Measurements from ENCODE around the gene LHX5.
A peak's percentile ranks its signal among the peaks of the same experiment; 100 is the strongest.

LHX5 gene

GRCh38 chr12:113477842-113478215, 6.2 kb upstream of the LHX5 start:
- no peak for DNase-seq (ENCODE audit: low spot score)

DNA sequence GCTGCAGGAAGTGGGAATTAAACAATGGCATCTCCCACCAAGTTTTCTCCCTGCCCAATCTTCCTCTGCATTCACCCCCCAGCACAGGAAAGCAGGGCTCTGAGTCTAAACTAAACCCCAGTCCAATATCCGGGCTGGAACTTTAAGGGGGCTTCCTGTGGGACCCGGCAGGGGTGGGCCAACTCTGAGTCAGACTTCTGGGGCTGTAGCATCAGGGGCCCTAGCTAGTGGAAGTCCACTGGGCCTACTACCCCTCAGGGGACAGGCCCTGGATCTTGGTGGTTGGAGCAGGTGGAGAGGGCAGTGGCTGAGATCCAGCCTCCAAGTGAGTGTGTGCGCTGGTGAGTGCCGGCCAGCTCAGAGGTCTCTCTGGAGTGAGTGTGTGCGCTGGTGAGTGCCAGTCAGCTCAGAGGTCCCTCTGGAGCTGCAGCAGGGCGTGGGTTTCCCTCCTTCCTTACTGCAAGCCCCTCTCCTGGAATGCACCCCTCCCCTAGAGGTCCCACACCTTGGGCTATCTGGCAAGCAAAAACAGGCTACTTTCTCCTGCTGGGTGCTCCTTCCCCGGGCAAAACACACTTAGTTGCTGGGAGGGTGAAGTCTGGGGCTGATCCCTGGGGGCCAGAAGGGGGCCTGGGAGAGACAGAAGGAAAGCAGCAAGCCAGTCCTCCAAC, 5.6 kb upstream of the LHX5 start:
- DNase-seq (ENCODE audit: low spot score) = no peak

GRCh38 chr12:113476176-113476986, 4.7 kb upstream of the LHX5 start:
- DNase-seq (ENCODE audit: low spot score) = no peak

GRCh38 chr12:113475451-113476175, 3.9 kb upstream of the LHX5 start:
- no peak for DNase-seq (ENCODE audit: low spot score)

GRCh38 chr12:113474635-113475436, 3.2 kb upstream of the LHX5 start:
- no peak for DNase-seq (ENCODE audit: low spot score)

DNA sequence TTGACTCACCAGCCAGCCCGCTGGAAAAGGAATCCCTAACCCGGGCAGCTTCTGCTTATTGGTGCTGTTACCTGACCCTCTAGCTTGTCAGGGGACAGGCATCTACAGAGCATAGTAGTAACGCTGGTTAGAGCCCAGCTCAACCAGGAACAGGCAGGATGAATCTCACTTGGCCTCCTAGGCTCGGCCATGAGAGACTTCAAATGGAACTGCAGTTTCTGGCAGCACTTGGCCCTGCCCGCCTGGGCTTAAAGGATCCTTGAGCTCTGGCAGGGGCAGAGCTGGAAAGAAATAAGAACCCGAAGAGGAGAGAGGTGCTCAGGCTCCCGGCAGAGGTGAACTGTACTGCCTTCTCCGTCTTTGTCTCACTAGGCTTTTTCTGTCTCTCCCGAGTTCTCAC, 2.3 kb upstream of the LHX5 start:
- DNase-seq (ENCODE audit: low spot score) = no peak

- DNase-seq (ENCODE audit: low spot score) = no peak
Measured at GRCh38 chr12:113473400-113473799, 1.7 kb upstream of the LHX5 start.

DNA sequence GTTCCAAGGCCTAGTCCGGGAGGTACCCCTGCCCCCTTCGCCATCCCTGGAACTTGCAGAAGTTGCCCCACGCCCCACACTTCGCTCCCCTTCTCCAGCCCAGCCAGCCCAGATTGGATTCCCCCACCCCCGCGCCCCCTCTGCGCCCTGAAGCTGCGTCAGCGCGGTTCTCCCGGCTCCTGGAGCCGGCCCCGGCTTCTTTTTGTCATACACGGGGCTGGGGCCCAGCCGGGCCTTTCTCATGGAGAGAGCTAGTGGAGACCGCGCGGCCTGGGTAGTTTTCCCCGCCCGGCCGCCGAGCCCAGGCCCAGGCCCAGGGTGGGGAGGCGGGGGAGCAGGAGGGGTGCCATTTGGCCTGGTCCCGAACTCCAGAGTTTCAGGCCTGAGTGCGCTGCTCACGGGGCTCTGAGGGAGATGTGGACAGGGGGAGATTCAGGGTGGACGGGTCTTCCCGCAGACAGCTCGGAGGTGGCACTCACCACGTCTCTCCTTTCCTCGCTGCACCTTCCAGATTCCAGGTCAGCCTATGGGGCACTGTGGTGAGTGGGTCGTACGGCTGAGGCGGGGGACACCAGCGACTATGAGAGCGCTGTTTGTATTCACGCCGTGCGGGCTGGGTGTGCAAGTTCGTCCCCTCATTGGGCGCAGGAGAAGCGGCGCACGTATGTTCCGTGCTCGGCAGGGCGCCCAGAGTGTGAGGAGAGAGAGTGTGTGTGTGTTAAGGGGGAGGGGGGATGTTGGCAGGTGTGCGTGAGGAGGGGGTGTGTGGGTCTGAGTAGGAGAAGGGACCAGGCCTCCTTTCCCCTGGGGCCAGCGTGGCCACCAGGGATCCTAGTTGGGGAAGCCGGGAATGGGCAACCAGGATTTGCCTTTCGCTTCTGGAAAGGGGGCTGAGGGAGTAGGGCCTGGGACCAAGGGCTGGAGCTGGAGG, 785 bp upstream of the LHX5 start:
- DNase-seq (ENCODE audit: low spot score) = no peak

DNA sequence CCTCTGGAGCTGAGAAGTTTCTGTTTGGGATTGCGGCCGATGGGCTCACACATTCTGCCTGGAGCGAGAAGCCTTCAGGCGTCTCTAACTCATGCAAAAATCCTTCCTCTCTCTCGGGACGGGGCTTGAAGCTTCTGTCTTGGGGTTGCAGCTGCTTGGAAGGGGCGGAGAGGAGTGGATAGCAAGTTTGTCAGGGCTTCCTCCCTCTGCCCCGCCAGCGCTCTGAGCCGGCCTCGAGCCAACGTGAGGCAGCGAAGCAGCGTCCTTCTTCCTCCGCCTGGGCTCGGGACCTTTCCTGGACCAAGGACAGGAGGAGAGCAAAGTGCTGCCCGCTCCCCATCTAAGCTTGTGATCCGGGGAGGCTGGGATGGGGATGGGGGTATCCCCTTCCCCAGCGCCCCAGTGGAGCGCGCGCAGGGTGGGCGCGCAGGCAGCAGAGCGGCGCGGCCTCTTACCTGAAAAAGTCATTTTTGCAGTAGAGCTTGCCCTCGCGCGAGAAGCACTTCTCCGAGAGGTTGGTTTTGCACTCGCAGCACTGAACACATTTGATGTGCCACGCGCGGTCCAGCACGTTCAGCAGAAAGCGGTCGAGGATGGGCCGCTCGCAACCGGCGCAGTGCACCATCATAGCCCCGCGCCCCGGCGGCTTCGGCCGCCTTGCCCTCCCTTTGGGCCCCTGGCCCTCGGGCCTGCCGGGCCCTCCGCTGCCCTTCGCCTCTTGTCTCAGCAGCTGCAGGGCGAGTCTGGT, 626 bp downstream of the LHX5 start:
- no peak for DNase-seq (ENCODE audit: low spot score)

GRCh38 chr12:113469949-113470743, 1.5 kb downstream of the LHX5 start:
- DNase-seq (ENCODE audit: low spot score) = no peak

DNA sequence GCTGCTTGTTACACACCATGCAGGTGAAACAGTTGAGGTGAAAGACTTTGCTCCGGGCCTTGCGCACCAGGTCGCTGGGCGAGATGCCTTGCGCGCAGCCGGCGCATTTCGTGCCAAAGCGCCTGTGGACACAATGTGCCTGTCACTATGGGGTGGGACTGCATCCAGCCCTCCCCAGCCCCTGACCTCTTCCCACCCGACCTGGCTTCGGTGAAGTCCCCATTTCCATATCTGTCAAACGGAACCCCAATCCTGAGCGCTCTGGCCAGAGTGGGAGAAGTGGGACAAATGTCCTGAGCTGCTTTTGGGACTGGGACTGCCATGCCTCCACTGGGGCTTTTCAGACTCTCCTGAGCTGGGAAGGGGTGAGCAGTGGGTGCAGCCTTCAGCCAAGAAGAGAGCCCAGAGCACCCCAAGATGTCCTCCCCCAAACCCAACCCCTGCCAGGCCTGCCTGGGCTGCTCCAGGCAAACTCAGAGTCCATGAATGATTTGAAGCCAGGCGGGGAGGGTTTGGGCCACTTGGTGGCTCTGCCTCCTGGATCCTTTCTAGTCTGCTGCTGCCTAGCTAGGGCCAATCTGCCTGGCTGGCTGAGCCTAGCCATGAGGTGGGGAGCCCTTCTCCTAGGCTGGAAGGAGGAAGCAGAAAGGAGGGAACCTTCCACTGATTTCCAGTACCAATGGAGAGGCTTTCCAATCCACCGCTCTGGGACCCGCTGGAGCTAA, 2.3 kb downstream of the LHX5 start:
- no peak for DNase-seq (ENCODE audit: low spot score)

DNA sequence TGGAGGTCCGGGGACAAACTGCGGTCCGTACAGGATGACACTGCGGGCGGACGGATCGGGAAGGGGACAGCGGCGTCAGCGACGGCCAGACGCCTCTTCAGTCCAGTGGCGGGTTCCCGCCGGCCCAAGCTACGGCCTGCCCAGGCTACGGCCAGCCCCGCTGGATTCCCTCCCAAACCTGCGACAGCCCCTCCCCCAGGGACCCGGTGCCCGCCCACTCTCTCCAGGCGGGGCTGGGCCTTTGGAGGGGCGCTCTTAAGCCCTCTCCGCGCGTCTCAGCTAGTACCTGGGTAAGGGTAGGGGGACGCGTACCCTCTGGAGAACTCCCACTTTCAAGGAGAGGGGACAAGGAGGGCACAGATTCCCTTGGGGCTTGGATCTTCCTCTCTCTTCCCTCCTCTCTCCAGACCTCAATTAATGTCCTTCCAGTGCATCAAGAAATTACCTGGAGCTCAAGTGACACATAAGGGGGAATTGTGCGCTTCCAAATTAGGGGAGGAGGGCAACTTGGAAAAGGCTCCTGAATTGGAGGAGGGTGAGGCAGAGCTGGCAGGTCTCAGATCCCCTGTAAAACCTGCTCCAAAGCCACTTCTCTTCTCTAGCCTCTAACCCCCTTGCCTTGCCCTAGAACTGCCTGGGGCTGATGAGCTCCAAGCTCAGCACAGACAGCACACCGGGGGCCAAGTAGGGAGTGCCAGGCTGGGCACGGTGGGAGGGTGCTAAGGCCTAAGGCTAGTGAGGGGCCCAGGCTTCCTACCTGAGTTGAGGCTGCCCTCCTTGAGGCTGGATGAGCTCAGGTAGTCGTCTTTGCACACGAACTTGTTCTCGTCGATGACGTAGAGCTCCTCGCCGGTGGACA, 3.1 kb downstream of the LHX5 start:
- DNase-seq (ENCODE audit: low spot score) = no peak

- DNase-seq (ENCODE audit: low spot score) = peak; percentile 20
Measured at GRCh38 chr12:113467502-113468364, 3.9 kb downstream of the LHX5 start.

DNA sequence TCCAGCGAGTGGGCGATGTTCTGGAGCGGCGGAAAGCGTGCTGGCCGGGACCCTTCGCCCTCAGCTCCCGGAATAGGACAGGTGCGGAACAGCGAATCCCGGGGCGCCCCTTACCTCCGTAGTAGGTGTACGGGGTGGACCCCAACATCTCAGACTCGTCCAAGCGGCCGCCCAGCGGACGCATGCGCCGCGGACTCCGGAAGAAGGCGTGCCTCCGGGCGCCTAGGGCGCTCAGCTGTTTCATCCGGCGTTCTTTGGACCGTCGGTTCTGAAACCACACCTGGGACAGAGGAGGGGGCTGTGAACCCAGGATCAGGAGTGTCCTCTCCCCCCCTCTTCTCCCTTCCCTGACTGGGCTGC, 4.5 kb downstream of the LHX5 start:
- no peak for DNase-seq (ENCODE audit: low spot score)

- DNase-seq (ENCODE audit: low spot score) = no peak
Measured at GRCh38 chr12:113466454-113467141, 5.1 kb downstream of the LHX5 start.

GRCh38 chr12:113465808-113466453, 5.7 kb downstream of the LHX5 start:
- no peak for DNase-seq (ENCODE audit: low spot score)

Data from SW480 (cell line).